Measurements from ENCODE around the gene FKBP5.
"Not testable (repeated sequence)": the region's sequence is repeated elsewhere in the genome, so short reads cannot be mapped to it uniquely, and the experiment has no call there.

FKBP5 gene

GRCh38 chr6:35550437-35550836 is 138.3 kb downstream of the FKBP5 start:
- DNase-seq (ENCODE audit: low read depth in 2 of 2, low spot score in 1 of 2): no peak

GRCh38 chr6:35547676-35548075 is 141.0 kb downstream of the FKBP5 start:
- DNase-seq (ENCODE audit: low read depth in 2 of 2, low spot score in 1 of 2): no peak

GRCh38 chr6:35544769-35545361 is 143.8 kb downstream of the FKBP5 start:
- no peak for DNase-seq (ENCODE audit: low read depth in 2 of 2, low spot score in 1 of 2)

- no peak for DNase-seq (ENCODE audit: low read depth in 2 of 2, low spot score in 1 of 2)
These were observed 145.1 kb downstream of the FKBP5 start for GRCh38 chr6:35543459-35544193.

GRCh38 chr6:35541836-35542235 is 146.9 kb downstream of the FKBP5 start:
- no peak for DNase-seq (ENCODE audit: low read depth in 2 of 2, low spot score in 1 of 2)

GRCh38 chr6:35539223-35539622 is 149.5 kb downstream of the FKBP5 start:
- DNase-seq (ENCODE audit: low read depth in 2 of 2, low spot score in 1 of 2): no peak

GRCh38 chr6:35535847-35536246 is 152.9 kb downstream of the FKBP5 start:
- not testable (repeated sequence) for DNase-seq (ENCODE audit: low read depth in 2 of 2, low spot score in 1 of 2)

GRCh38 chr6:35534407-35535170 is 154.1 kb downstream of the FKBP5 start:
- DNase-seq (ENCODE audit: low read depth in 2 of 2, low spot score in 1 of 2): no peak

- DNase-seq (ENCODE audit: low read depth in 2 of 2, low spot score in 1 of 2): no peak
These were observed 154.7 kb downstream of the FKBP5 start for GRCh38 chr6:35533981-35534380.

- DNase-seq (ENCODE audit: low read depth in 2 of 2, low spot score in 1 of 2): no peak
These were observed 156.6 kb downstream of the FKBP5 start for GRCh38 chr6:35532126-35532525.

- DNase-seq (ENCODE audit: low read depth in 2 of 2, low spot score in 1 of 2): no peak
These were observed 164.2 kb downstream of the FKBP5 start for GRCh38 chr6:35524380-35525020.
